HUDEP-2 (cell line): Measurements from ENCODE around the gene DNAJC6.
A peak's percentile ranks its signal among the peaks of the same experiment; 100 is the strongest.

Source experiments
- DNase-seq, 76 experiments: peaks; one replicate each; lab custom pipeline; 2025; ENCODE audit not compliant: unreplicated experiment in 76 of 76; lab: John Stamatoyannopoulos, UW

The DNAJC6 gene

GRCh38 chr1:65457868-65458267, 148.5 kb downstream of the DNAJC6 start:
- DNase-seq: no peak

DNA sequence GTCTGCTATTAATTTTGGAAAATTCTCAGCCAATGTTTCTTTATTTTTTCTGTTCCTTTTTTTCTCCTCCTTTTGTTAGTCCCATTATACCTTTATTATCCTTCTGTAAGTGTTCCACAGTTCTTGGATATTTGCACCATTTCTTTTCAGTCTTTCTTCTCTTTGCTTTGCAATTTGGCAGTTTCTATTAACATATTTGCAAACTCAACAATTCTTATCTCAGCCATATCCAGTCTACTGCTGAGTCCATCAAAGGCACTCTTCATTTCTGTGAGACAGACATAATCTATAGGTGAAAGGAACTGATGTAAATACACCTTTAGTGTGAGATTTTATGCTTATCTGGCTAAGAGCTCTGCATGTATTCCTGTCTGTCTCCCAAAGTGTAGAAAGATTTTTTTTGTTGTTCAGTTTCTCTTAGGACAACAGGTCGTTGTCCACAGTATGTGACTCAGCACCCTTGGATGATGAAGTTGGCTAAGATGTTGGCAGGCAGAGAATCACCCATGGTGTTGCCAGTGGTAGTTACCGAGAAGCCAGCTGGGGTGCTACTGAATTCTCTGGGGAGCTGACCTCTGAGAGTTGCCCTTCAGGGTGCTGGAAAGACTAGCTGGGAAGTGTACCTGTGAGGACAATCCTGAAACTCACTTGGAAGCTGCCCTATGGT, 149.5 kb downstream of the DNAJC6 start:
- no peak for DNase-seq

- DNase-seq: peak in 17 of 76 experiments; percentile 9 to 54 (median 32)
These were observed 150.0 kb downstream of the DNAJC6 start for GRCh38 chr1:65459397-65459768.
